SU-DHL-6 (cell line): ENCODE data around the gene PLXNA2.

ENCODE experiments used
- H2AFZ ChIP-seq: fragments of 200-600 bp; sonication (generic); 2 replicates; pipeline ENCODE4 v1.6.1; 2014; ENCODE audit warnings: low read depth, mild to moderate bottlenecking, moderate library complexity, mixed read lengths, antibody characterized with exemption, low read length; ENCODE audit not compliant: severe bottlenecking
- H3F3A ChIP-seq: fragments of 200-600 bp; shearing (Covaris generic); 2 replicates; pipeline ENCODE4 v1.6.0; 2016; ENCODE audit warnings: antibody characterized with exemption, mild to moderate bottlenecking; ENCODE audit not compliant: insufficient read depth
- H3K27ac ChIP-seq: fragments of 200-600 bp; sonication (generic); 2 replicates; pipeline ENCODE4 v1.5.1; 2016; ENCODE audit warnings: low read depth, mild to moderate bottlenecking, low read length, moderate library complexity, mixed read lengths
- H3K27me3 ChIP-seq: fragments of 200-600 bp; sonication (generic), shearing (Covaris generic); 2 replicates; pipeline ENCODE4 v1.6.0; 2014; ENCODE audit warnings: mild to moderate bottlenecking, low read length
- H3K36me3 ChIP-seq: fragments of 200-600 bp; sonication (generic); 2 replicates; pipeline ENCODE4 v1.6.1; 2014; ENCODE audit warnings: mild to moderate bottlenecking, low read length, mixed read lengths
- H3K4me2 ChIP-seq: fragments of 300-600, 200-600 bp; shearing (Covaris generic), sonication (generic); 2 replicates; pipeline ENCODE4 v1.6.0; 2014; ENCODE audit warnings: low read length, low read depth, mild to moderate bottlenecking; ENCODE audit not compliant: poor library complexity, severe bottlenecking
- H3K4me3 ChIP-seq: fragments of 200-600 bp; sonication (generic); 2 replicates; pipeline ENCODE4 v1.5.1; 2014; ENCODE audit warnings: antibody characterized with exemption, low read length, mild to moderate bottlenecking, mixed read lengths; ENCODE audit not compliant: insufficient read depth, poor library complexity, severe bottlenecking
- H3K79me2 ChIP-seq: fragments of 200-600 bp; sonication (generic); 2 replicates; pipeline ENCODE4 v1.6.1; 2014; ENCODE audit warnings: mild to moderate bottlenecking, low read length, moderate library complexity; ENCODE audit not compliant: insufficient read depth
- H3K9ac ChIP-seq: fragments of 200-600 bp; sonication (generic); 2 replicates; pipeline ENCODE4 v1.7.0; 2014; ENCODE audit warnings: mild to moderate bottlenecking, low read length
- H3K9me2 ChIP-seq: fragments of 200-600 bp; sonication (generic); replicated peaks from 2 replicates; pipeline ENCODE4 v1.6.1; 2014; ENCODE audit warnings: low read length; ENCODE audit not compliant: insufficient read depth
- H3K9me3 ChIP-seq: fragments of 200-600 bp; sonication (generic); 2 replicates; pipeline ENCODE4 v1.6.1; 2014; ENCODE audit warnings: low read length, mixed read lengths; ENCODE audit not compliant: insufficient read depth
- H4K20me1 ChIP-seq: fragments of 200-600 bp; sonication (generic); 2 replicates; pipeline ENCODE4 v1.6.1; 2014; ENCODE audit warnings: low read depth, mild to moderate bottlenecking, antibody characterized with exemption, low read length, moderate library complexity, mixed read lengths
- CTCF ChIP-seq: fragments of 200-600 bp; sonication (generic); IDR thresholded peaks from one replicate; pipeline ENCODE4 v1.5.1; 2017; ENCODE audit warnings: antibody characterized with exemption, mild to moderate bottlenecking, low read length, moderate library complexity; ENCODE audit not compliant: insufficient read depth, poor library complexity, severe bottlenecking
- EZH2phosphoT487 ChIP-seq: fragments of 200-600 bp; sonication (generic), shearing (Covaris generic); conservative IDR thresholded peaks from 2 replicates; pipeline ENCODE4 v1.6.1; 2018; ENCODE audit warnings: mild to moderate bottlenecking, antibody characterized with exemption, low read length, moderate library complexity, mixed read lengths

The PLXNA2 gene

GRCh38 chr1:208257351-208257750 lies 13.2 kb upstream of the PLXNA2 start:
- H2AFZ ChIP-seq = no peak overlapping the region
- H4K20me1 ChIP-seq = no peaks in the 10 kb centered on the region
- no peak overlapping the region for H3K4me3 ChIP-seq
- no peak overlapping the region for H3K27ac ChIP-seq
- no peaks in the 10 kb centered on the region for H3K9me3 ChIP-seq
- no peak overlapping the region for H3K9ac ChIP-seq
- H3K79me2 ChIP-seq = no peaks in the 10 kb centered on the region
- H3K4me2 ChIP-seq = no peak overlapping the region
- H3K9me2 ChIP-seq = no peaks in the 10 kb centered on the region
- no peaks in the 10 kb centered on the region for H3K27me3 ChIP-seq
- H3K36me3 ChIP-seq = no peaks in the 10 kb centered on the region
- no peak for TF ChIP-seq CTCF
- no peak for TF ChIP-seq EZH2phosphoT487
- H3F3A ChIP-seq = no peaks in the 10 kb centered on the region

GRCh38 chr1:208256556-208256955 lies 12.4 kb upstream of the PLXNA2 start:
- Histone ChIP-seq H3K27me3 (no peaks in the 10 kb centered on the region), H3K9ac (no peak overlapping the region)

GRCh38 chr1:208256091-208256490 lies 11.9 kb upstream of the PLXNA2 start:
- no peak for TF ChIP-seq EZH2phosphoT487
- no peaks in the 10 kb centered on the region for H3K27me3 ChIP-seq
- no peaks in the 10 kb centered on the region for H3K9me2 ChIP-seq
- H3K4me3 ChIP-seq = no peak overlapping the region
- no peak overlapping the region for H3K27ac ChIP-seq
- no peaks in the 10 kb centered on the region for H3K9me3 ChIP-seq
- no peaks in the 10 kb centered on the region for H4K20me1 ChIP-seq
- no peak overlapping the region for H3K9ac ChIP-seq
- no peak overlapping the region for H3K4me2 ChIP-seq
- H2AFZ ChIP-seq = no peak overlapping the region
- no peaks in the 10 kb centered on the region for H3K36me3 ChIP-seq
- no peaks in the 10 kb centered on the region for H3K79me2 ChIP-seq
- no peaks in the 10 kb centered on the region for H3F3A ChIP-seq

More at GRCh38 chr1:208256556-208256955, 12.4 kb upstream of the PLXNA2 start:
- Histone ChIP-seq H3K4me2 (no peak overlapping the region), H4K20me1 (no peaks in the 10 kb centered on the region), H3K4me3 (no peak overlapping the region), H3K27ac (no peak overlapping the region), H3K9me2 (no peaks in the 10 kb centered on the region), H3F3A (no peaks in the 10 kb centered on the region), H3K79me2 (no peaks in the 10 kb centered on the region), H3K9me3 (no peaks in the 10 kb centered on the region), H2AFZ (no peak overlapping the region), H3K36me3 (no peaks in the 10 kb centered on the region)
- no peak for TF ChIP-seq CTCF
- no peak for TF ChIP-seq EZH2phosphoT487

GRCh38 chr1:208254862-208255261 lies 10.7 kb upstream of the PLXNA2 start:
- Histone ChIP-seq H3K27ac (no peak overlapping the region), H3K27me3 (no peaks in the 10 kb centered on the region), H2AFZ (no peak overlapping the region), H3K4me2 (no peak overlapping the region), H3K9me3 (no peaks in the 10 kb centered on the region), H3K79me2 (no peaks in the 10 kb centered on the region), H3K9me2 (no peaks in the 10 kb centered on the region), H3K4me3 (no peak overlapping the region), H4K20me1 (no peaks in the 10 kb centered on the region), H3K36me3 (no peaks in the 10 kb centered on the region), H3F3A (no peaks in the 10 kb centered on the region), H3K9ac (no peak overlapping the region)
- TF ChIP-seq EZH2phosphoT487 (no peak), CTCF (no peak)
